Esophagus muscularis mucosa (tissue), 4 donors: Measurements from ENCODE around the gene TNNT1. TPM values are rescaled to one million over a fixed set of nuclear protein-coding genes. Genes with fewer than 3 reads are reported as not detected.

ENCODE experiments used
- DNase-seq: peaks from one replicate; pipeline ENCODE4 v3.0.0-alpha.2; 2017; ENCODE audit errors: extremely low spot score
- H3K27ac ChIP-seq, 4 donors: fragments of 200-600 bp; sonication (generic); replicated peaks in 1 of 4; 1 replicate in 3 of 4; 2 replicates in 1 of 4; pipeline ENCODE4 v1.5.1; 2016 to 2019; ENCODE audit warnings: mild to moderate bottlenecking in 1 of 4
- H3K27me3 ChIP-seq, 4 donors: fragments of 200-600 bp; sonication (generic); one replicate each; pipeline versions ENCODE4 v1.5.1 to v1.6.0; 2016 to 2019
- H3K36me3 ChIP-seq, 4 donors: fragments of 200-600 bp; sonication (generic); one replicate each; pipeline ENCODE4 v1.5.1; 2016 to 2019
- H3K4me1 ChIP-seq, 4 donors: fragments of 200-600 bp; sonication (generic); one replicate each; pipeline ENCODE4 v1.5.1; 2016 to 2019
- H3K4me3 ChIP-seq, 4 donors: fragments of 200-600 bp; sonication (generic); 1 replicate in 2 of 4; 2 replicates in 2 of 4; pipeline ENCODE4 v1.5.1; 2016 to 2019; ENCODE audit warnings: mild to moderate bottlenecking in 4 of 4, moderate library complexity in 1 of 4
- H3K9me3 ChIP-seq, 4 donors: fragments of 200-600 bp; sonication (generic); 1 replicate in 3 of 4; 2 replicates in 1 of 4; pipeline ENCODE4 v1.5.1; 2016 to 2019
- EP300 ChIP-seq: sonication (generic); formaldehyde crosslinking; IDR thresholded peaks from one replicate; pipeline ENCODE4 v1.6.1; 2017; ENCODE audit warnings: antibody characterized with exemption
- POLR2A ChIP-seq: fragments of 450-650 bp; IDR thresholded peaks from one replicate; pipeline ENCODE4 v1.6.1; 2017; ENCODE audit warnings: antibody characterized with exemption, moderate library complexity, mild to moderate bottlenecking, low read depth
- POLR2AphosphoS5 ChIP-seq, 2 donors: sonication (generic); formaldehyde crosslinking; IDR thresholded peaks; one replicate each; pipeline ENCODE4 v1.6.1; 2017; ENCODE audit warnings: antibody characterized with exemption in 2 of 2
- WGBS: methylation state at CpG from one replicate; pipeline ENCODE4 v1.1.5; 2018; 5-methylcytosine and 5-hydroxymethylcytosine counted together
- intact Hi-C: fragments of 100-400 bp; cut with DNase I; formaldehyde crosslinking; loops from one replicate; pipeline ENCODE4 v1.15.1; 2023
- total RNA-seq, 4 donors: library from RNA; depleted of rRNA; stranded (reverse); fragments of >200 nt; gene quantifications; one replicate each; pipeline versions ENCODE4 v1.1.0 to v1.2.1, GENCODE V29; 2016
- TF ChIP-seq, protein P1 (sequence below), 3 experiments: fragments of 200-600 bp in 2 of 3; fragments of 450-650 bp in 1 of 3; sonication (generic) in 2 of 3; IDR thresholded peaks; one replicate each; pipeline ENCODE4 v1.5.1; 2017 to 2019; ENCODE audit warnings: antibody characterized with exemption in 3 of 3, mild to moderate bottlenecking in 2 of 3, moderate library complexity in 1 of 3

TNNT1 gene
- total RNA-seq, 4 donors from 2014 or later = 2.0 TPM; not detected in 3

DNA sequence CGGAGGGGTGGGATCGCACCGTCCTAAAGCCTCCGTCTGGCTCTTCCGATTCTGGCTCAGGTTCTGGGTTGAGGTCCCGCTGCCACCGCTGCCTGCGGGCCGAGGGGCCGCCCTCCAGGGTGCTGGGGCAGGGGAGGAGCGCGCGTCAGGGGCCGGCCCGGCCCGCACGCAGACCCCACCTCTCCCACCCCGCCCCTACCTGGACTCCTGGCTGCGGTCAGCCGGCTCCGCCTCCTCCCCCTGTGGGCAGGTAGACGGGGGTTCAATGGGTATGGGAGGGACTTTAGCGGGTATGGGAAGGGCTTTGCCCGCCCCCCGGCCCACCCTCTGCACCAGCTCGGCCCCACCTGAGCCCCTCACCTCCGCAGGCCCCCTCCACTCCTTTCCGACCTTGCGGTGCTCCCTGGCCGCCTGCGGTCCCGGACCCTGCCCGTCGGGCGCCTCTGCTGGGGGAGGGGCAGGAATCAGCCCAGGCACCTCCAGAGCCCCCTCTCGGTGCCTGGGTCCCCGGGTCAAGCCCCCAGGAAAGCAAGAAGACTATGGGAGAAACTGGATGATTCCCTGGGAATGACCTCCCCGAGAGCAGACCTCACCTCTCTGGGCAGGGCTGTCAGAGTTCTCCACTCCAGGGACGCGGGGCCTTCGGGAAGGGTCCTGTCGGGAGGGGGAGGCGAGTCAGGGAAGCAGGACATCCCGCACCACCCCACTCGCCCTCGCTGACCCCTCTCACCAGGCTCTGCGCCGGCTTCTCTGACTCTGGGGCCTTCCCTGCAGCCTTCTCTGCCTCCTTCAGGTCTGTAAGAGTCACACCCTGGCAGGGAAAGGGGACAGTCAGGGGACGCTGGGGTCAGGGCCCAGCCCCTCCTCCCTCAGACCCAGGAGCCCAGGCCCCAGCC lies 56.3 kb downstream of the TNNT1 start:
- H3K36me3 ChIP-seq = peaks cover 49 to 65% (median 57%) of the 10 kb centered on the region in 4 donors
- no peak for DNase-seq
- 79% methylated on average over 19 of the region's 49 CpGs for WGBS
- intact Hi-C loops = no loop called here
- H3K4me3 ChIP-seq = no peak overlapping the region
- H3K27me3 ChIP-seq = no peaks in the 10 kb centered on the region
- peaks cover 7 to 22% (median 15%) of the 10 kb centered on the region in 4 donors for H3K4me1 ChIP-seq
- H3K27ac ChIP-seq = peak overlapping the region in 1 of 4 donors; percentile 44
- TF ChIP-seq POLR2A (no peak), EP300 (no peak), POLR2AphosphoS5 (IDR thresholded peaks at IDR 0.05) (no peak)
- TF ChIP-seq, protein P1, sequence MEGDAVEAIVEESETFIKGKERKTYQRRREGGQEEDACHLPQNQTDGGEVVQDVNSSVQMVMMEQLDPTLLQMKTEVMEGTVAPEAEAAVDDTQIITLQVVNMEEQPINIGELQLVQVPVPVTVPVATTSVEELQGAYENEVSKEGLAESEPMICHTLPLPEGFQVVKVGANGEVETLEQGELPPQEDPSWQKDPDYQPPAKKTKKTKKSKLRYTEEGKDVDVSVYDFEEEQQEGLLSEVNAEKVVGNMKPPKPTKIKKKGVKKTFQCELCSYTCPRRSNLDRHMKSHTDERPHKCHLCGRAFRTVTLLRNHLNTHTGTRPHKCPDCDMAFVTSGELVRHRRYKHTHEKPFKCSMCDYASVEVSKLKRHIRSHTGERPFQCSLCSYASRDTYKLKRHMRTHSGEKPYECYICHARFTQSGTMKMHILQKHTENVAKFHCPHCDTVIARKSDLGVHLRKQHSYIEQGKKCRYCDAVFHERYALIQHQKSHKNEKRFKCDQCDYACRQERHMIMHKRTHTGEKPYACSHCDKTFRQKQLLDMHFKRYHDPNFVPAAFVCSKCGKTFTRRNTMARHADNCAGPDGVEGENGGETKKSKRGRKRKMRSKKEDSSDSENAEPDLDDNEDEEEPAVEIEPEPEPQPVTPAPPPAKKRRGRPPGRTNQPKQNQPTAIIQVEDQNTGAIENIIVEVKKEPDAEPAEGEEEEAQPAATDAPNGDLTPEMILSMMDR (IDR thresholded peaks at IDR 0.05) = no peak
- H3K9me3 ChIP-seq = no peaks in the 10 kb centered on the region

DNA sequence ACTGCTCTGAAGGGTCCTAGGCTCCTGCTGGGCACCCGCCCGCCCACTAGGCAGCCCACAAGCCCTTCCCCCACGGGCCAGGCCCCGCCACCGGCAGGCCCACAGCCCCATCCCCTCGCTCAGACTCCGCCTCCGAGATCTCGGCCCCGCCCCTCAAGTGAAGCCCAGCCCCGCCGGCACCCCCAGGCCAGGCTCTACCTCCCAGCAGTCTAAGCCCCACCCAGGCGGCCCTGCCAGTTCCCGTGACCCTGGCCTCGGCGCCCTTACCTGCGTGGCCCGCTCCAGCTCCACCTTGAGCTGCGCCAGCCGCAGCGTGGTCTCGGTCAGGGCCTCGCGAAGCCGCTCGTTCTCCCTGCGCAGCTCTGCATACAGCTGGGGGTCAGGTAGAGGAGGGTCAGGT lies 57.1 kb downstream of the TNNT1 start:
- 72% methylated on average over 11 of the region's 27 CpGs for WGBS
- intact Hi-C loops = no loop called here
- TF ChIP-seq EP300 = no peak
- TF ChIP-seq POLR2AphosphoS5 (IDR thresholded peaks at IDR 0.05) = no peak
- no peak for TF ChIP-seq POLR2A
- TF ChIP-seq, protein P1 (IDR thresholded peaks at IDR 0.05) = no peak
- DNase-seq = no peak
- H3K27ac ChIP-seq = peak overlapping the region in 2 of 4 donors; percentile 9 to 20
- peaks cover 49 to 62% (median 56%) of the 10 kb centered on the region in 4 donors for H3K36me3 ChIP-seq
- no peak overlapping the region for H3K4me3 ChIP-seq
- no peaks in the 10 kb centered on the region for H3K27me3 ChIP-seq
- no peaks in the 10 kb centered on the region for H3K9me3 ChIP-seq
- peaks cover 13 to 29% (median 22%) of the 10 kb centered on the region in 4 donors for H3K4me1 ChIP-seq

DNA sequence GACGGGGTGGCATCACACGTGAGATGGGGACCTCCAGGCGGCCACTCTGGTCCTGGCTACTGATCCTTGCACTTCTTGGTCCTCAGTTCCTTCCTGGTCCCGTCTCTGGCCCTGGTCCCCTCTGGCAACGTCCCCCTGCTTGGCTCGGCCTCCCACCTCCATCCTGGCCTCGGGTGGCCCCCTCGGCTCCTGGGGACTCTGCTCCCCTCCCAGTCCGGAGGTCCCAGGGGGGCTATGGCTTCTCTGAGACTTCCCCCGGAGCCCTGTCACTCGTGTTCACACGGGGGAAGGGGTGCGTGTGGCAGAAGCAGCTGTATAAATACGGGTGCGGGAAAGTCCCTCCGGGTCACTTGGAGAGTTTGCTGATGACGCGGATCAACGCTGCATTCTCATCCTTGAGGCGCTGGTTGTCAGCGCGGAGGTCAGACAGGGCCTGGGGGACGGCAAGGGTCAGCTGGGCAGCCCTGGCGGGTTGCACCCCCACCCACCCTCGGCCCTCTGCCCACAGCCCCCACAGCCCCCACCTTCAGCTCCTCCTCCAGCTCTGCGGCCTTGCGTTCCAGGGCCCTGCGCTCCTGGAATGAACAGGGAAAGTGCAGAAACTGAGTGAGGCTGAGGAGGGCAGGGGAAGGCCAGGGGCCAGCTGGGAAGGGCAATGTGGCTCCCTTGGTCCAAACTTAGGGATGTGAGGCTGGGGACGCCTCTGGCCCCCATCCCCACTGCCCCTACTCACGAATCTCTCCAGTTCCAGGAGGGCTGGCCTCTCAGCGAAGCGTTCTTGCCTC lies 57.7 kb downstream of the TNNT1 start:
- no peaks in the 10 kb centered on the region for H3K9me3 ChIP-seq
- peaks cover 0 to 5% (median under 1%) of the 10 kb centered on the region in 4 donors for H3K27me3 ChIP-seq
- peaks cover 19 to 35% (median 28%) of the 10 kb centered on the region in 4 donors for H3K4me1 ChIP-seq
- no peak overlapping the region for H3K4me3 ChIP-seq
- 92% methylated on average over 13 of the region's 32 CpGs for WGBS
- TF ChIP-seq POLR2A (no peak), POLR2AphosphoS5 (IDR thresholded peaks at IDR 0.05) (no peak), EP300 (no peak)
- TF ChIP-seq, protein P1 (IDR thresholded peaks at IDR 0.05) = no peak
- intact Hi-C loops = no loop called here
- peak overlapping the region in 2 of 4 donors; percentile 9 to 20 for H3K27ac ChIP-seq
- no peak for DNase-seq
- H3K36me3 ChIP-seq = peaks cover 49 to 60% (median 54%) of the 10 kb centered on the region in 4 donors

- H3K36me3 ChIP-seq = peaks cover 42 to 52% (median 49%) of the 10 kb centered on the region in 4 donors
- peaks cover 22 to 40% (median 33%) of the 10 kb centered on the region in 4 donors for H3K4me1 ChIP-seq
- no peak overlapping the region for H3K4me3 ChIP-seq
- intact Hi-C loops = no loop called here
- TF ChIP-seq POLR2AphosphoS5 (IDR thresholded peaks at IDR 0.05) (peak in 1 of 2 donors; percentile 5), EP300 (no peak)
- H3K27me3 ChIP-seq = peaks cover 0 to 13% (median 4%) of the 10 kb centered on the region in 4 donors
- no peaks in the 10 kb centered on the region for H3K9me3 ChIP-seq
- no peak overlapping the region for H3K27ac ChIP-seq
- WGBS = 90% methylated on average over 13 of the region's 13 CpGs
- no peak for DNase-seq
Observed at GRCh38 chr19:55090564-55090963, 58.4 kb downstream of the TNNT1 start.
